GM19240 (cell line): ENCODE data around the gene FAM234B.
"Not testable (repeated sequence)": the region's sequence is repeated elsewhere in the genome, so short reads cannot be mapped to it uniquely, and the experiment has no call there.

Experiments
- DNase-seq: peaks from one replicate; pipeline ENCODE4 v3.0.0; 2011; ENCODE audit warnings: low spot score; ENCODE audit not compliant: insufficient read length

FAM234B gene

DNA sequence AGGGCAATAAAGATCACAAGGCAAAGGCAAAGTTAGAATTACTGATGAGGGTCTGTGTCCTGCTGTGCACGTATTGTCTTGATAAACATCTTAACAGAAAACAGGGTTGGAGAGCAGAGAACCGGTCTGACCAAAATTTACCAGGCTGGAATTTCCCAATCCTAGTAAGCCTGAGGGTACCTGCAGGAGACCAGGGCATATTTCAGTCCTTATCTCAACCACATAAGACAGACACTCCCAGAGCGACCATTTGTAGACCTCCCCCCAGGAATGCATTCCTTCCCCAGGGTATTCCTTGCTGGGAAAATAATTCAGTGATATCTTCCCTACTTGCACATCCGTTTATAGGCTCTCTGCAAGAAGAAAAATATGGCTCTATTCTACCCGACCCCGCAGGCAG lies 9.4 kb downstream of the FAM234B start:
- DNase-seq = not testable (repeated sequence)

DNA sequence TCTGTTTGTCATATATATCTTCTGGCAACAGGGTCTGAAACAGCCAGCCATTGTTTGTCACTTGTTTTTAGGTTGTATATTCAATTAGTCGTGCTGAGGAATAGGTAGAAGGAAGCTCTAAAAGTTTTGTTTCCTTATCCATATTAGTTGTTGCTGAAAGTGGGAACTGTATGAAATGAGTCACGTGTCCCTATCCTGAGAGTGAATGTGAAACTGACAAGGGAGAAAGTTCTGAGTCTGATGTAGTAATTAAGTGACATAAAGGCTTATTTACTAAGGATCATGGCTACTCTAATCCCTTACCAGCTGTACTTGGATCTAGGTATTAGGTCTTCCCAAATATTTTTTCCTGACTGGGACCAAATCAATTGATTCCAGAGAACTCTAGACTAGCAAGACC lies 16.4 kb downstream of the FAM234B start:
- DNase-seq = no peak

DNA sequence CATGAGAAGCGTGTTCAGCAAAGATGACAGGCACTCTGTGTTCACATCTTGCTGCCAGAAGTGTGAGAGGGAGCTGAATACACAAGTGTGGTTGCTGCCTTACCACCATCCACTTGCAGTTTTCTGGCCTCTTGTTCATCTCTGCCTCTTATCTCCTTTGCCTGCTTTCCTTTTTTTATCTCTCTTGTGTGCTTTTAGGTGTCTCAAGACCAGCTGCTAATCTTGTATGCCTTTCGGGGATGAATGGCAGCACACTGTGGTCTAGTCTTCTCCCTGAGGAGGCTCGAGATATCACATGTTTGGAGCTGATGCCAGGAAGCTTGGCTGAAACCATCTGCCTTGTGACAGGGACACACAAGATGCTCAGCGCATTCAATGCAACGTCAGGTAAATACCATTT lies 17.2 kb downstream of the FAM234B start:
- DNase-seq = no peak

DNA sequence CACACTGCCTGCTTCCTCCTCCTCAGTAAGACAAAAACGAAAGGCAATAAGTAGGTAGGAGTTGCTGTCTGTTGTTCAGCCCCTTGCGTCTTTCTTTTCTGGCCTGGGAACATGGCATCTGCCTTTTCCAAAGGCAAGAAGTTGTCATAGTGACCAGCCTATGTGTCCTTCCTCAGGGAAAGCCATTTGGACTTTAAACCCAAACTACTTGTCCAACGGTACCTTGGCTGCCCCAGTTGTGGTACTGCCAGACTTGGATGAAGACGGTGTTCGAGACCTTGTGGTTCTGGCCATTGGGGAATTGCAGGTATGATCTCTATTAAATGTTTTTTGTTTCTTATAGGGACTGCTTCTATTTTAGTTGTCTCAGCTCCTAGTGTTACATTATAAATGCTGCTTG lies 18.5 kb downstream of the FAM234B start:
- DNase-seq = no peak

DNA sequence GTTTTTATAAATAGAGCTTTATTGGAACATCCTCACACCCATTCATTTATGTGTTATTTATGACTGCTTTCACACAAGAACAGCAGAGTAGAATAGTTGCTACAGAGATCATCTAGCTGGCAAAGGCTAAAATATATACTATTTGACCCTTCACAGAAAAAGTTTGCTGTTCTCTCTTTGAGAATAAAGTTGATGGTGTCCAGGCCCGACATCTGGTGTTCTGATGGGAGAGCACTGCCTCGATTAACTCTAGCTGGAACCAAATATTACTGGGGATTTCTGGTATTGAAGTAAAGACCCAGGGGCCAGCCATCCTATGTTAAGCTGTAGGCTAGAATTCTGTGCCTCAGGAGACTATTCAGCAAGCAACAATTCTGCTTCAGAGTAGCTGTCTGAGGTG lies 21.8 kb downstream of the FAM234B start:
- no peak for DNase-seq

DNA sequence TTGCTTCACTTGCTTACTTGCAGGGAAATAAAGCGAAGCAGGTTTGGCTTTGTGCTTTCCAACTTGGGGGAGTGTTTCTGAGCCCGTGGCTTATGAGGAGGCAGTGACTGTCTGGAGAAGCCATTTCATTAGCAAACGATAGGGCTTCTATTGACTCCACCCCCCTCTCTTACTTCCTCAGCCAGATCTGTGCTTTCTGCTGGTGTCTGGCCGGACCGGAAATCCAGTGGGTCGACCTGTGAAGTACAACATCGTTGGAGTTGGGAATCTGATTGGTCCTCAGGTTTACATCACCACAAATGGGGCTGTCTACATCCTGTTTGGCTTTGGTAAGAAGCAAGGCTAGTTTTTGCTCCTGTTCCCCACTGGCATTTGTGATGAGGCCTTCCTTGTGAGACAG lies 22.3 kb downstream of the FAM234B start:
- no peak for DNase-seq

DNA sequence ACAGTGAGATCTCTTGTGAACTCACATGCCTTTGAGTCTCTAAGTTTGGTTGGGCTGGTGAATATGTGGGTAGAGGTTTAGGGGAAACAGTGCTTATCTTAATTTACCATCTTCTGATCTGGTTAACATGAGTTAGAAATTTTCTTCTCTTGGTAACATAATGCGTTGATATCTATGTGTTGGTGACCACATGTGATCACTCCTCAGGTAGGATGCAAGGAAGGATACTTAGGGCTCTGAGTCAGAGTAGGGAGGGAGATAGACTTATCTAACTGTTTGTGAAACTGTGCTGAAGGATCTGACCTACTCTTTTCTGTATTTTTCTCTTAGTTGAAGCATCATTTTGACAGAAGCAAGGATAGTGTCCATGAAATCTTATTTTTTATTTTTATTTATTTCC lies 23.1 kb downstream of the FAM234B start:
- DNase-seq = no peak

DNA sequence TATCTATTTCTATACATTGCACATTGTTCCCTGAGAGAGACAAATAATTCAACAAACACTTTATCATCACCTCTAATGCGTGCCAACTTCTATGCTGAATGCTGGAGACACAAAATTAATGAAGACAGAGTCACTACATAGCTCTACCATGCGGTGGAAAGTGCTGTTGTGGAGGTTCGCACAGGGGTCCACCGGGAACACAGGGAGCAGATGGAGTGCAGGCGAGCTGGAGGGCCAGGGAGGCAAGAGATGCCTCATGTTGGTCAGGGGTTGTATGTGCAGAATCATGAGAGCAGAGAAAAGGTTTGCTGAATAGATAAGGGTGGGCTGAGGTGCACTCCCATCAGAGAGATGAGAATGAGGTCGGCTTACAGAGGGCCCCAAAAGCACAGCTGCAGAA lies 25.2 kb downstream of the FAM234B start:
- DNase-seq = no peak

DNA sequence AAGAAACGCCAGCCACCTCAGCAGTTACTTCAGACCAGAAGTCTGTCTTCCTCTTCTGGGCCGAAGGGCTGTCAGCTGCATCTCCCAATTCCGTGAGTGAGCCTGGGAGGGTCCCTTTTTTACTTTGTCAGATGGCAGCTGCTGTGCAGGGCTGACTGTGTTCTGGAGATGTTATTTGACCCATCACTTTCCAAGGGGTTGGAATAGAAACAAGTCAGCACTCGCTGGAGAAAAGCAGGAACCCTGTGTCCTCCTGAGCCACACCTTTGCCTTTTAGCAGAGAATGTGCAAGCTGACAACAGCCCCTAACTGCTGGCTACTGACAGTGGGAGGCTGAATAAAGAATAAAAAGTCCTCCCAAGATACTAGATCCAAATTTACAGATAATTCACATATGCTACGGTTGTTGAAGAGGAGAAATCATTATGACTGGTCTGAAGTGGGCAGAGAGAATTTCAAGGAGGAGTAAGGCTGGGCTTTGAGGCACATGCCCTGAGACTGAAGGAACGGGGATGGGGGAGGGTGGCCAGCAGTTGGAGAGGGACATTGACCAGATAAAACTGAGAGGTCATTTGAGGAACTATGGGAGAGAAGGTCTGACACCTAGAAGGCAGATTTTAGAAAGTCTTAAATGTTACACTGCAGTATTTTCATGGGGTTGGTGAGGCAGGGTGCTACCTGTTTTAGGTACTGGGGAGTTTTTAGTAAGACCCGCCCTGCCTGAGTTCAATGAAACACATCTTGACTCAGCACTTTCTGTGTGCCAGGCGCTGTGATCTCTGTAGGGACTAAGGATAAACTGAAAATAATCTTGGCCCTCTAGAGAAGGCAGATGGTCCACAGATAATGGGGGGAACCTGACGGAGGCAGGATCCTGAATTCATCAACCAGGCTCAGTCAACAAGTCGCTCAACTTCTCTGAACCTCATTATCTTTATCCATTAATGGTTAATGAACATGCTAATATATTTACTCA lies 27.4 kb downstream of the FAM234B start:
- DNase-seq = no peak

DNA sequence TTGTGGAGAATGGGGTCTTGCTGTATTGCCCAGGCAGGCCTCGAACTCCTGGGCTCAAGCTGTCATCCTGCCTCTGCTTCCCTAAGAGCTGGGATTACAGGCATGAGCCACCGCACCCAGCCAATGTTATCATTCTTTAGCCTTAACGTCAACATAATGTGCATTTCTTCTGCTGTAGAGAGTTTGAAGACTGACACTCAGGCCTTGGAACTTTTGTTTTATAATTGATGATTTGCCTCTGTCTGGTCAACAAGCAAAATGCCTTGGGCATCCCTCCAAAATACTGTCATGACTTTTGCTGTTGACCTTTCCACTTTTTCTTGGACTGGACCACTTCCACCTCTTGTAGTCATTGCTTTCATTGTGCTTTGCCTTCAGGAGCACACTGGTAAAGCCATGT lies 29.0 kb downstream of the FAM234B start:
- DNase-seq = no peak

DNA sequence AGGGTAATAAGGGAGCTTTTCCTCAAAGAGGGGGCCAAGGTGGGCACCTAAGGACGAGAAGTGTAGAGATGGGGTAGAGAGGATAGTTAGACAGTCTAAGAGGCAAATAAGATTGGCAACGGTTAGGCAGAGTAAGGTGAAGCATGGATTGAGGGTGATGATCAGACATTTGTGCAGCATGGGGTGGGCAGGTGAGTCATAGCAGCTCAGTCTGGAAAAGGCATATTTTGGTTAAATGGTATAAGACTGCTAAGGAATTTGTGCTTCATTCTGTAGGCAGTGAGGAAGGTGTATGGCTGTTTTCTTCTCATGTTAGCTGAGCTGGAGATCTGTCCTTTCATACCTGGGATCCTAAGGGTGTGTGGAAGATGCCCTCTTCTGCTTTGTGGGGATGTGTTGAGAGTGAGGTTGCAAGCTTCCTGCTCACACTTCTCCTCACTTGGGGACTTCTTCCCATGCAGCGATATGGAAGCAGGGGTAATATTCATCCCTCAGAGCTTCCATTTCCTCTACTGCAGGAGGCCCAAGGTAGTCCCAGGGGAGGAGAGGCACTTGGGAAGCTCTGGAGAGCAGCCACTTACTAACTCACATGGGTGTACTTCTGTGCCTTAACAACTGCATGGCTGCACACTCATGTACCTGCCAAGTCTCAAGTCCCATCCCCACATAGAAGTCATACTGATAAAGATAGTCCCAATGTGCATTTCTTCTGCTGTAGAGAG lies 30.4 kb downstream of the FAM234B start:
- no peak for DNase-seq

DNA sequence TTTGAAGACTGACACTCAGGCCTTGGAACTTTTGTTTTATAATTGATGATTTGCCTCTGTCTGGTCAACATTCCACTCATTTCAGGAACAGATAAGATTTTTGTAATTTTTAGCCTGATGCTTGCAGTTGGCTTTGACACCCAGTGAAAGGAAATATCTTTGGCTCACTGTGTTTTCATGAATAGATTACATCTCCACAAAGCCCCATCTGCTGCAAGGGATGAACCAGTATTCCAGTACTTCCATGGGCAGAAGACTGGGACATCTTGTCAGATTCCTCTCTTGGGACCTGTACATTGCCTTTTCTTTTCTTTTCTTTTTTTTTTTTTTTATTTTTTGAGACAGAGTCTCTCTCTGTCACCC lies 30.9 kb downstream of the FAM234B start:
- no peak for DNase-seq

DNA sequence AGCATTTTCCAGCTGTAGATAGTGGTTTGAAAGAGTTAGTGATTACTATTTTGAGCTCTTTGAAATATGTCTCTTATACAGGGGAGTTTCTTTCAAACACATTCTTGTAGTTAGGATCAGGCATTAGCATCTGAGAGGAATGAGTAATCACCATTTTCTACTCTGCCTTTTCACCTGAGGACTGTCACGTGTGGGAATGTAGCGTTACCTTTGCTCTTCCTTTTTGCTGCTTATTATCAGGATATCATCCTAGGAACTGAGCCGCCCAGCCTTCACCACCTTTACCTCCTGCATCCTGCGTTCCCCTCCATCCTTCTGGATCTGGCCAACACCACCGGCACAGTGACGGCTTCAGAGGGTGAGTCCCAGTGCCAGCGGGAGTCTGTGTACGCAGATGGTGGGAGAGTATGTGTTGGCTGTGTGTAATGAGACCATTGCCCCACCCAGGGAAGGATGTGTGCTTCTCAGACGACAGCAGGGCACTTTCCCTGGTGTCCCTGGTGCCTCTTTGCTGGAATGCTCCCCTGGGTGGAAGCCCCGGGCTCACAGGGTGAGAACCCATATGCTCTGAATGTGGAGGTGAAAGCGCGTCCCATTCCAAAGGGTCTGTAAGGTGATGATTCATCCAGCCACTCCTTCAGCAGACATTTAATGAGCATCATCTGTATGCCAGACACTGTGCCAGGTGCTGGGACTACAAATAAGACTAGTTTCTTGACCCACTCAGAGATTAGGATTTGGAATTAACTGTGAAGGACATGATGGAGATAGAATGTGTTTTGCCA lies 31.8 kb downstream of the FAM234B start:
- no peak for DNase-seq

DNA sequence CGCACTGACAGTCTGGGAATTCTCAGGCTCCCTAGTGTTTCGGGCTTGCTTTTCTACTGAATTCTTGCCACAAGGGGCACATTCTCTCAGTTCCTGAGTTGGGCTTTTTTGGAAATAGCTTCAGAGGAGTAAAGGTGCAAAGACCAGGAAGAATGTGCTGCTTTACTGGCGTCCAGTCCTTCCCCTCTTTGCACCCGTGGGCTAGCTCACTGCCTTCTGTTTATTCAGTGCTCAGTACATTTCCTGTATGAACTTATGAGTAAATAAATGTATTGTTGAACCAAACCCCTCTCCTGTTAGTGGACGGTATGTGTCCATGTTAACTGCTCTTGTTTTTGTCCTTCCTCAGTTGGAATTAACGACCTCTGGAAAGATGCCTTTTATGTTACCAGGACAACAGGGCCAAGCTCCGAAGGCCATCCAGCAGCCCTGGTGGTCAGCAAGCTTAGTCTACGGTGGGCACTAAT lies 35.3 kb downstream of the FAM234B start:
- no peak for DNase-seq

DNA sequence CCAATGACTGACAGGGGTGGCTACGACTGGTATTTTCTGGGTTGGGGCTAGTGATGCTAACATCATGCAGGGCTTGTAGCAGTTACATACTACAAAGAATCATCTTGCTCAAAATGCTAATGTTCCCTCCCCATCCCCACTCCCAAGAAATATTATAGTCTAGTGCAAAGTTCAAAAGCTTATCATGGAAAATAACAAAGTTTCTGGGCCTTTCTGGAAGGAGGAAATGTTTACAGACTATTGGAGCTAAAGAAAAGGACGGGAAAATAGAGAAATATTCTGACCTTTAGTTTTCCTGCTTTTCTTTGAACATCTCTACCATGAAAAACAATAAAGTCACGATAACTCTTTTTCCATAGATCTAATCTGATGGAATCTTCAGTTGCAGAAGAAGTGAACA lies 36.1 kb downstream of the FAM234B start:
- DNase-seq = no peak

DNA sequence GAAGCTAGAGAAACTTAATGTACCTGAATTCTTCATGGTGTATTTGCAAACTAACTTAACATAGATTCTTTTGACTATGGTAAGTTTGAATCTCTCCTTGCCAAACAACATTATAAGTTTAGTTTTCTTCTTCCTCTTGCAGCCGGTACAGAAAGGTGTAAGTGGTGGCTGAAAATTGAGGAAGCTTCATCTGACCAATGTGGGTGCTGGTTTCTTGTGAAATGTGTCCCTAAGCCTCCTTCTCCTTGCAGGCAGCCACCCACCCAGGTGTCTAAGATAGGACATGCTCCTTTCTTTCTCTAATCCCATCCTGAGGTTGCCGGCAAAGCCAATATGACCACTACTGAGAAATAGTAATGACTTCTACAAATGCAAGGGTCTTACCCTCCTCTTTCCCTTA lies 38.7 kb downstream of the FAM234B start:
- DNase-seq = no peak

DNA sequence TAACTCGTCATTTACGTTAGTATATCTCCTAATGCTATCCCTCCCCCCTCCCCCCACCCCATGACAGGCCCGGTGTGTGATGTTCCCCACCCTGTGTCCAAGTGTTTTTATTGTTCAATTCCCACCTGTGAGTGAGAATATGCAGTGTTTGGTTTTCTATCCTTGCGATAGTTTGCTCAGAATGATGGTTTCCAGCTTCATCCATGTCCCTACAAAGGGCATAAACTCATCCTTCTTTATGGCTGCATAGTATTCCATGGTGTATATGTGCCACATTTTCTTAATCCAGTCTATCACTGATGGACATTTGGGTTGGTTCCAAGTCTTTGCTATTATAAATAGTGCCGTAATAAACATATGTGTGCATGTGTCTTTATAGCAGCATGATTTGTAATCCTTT lies 39.5 kb downstream of the FAM234B start:
- not testable (repeated sequence) for DNase-seq

DNA sequence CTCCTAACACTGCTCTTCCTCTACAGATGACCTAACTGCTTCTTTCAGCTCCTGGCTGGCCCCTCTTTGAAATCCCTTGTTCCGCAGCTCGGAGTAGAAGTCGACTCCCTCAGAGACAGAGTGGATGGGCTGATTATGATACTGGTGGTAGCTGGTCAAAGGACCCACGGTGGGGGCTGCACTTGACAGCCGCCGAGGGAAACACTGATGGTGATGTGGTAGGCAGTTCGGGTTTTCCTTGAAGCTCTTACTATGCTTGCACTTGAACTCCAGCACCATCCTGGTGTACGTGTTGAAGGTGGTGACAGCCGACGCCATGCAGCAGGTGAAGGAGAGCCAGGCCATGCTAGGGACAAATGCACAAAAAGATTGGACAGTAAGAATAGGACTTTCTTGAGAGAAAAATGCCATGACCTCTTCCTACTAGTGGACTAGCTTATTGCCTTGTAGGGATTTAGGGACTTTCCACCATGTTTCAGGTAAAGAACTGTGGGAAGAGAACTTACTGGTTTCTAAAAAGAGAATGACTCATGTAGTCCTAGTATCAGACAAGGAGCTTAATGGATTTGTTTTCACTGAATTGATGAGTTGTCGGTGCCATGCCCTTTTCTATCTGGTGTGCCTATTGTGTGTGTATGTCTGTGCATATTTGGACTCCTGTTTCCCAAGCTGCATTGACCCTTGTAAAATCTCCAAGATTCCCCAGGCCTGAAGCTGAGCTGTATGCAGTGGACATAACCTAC lies 40.9 kb downstream of the FAM234B start:
- DNase-seq = no peak

DNA sequence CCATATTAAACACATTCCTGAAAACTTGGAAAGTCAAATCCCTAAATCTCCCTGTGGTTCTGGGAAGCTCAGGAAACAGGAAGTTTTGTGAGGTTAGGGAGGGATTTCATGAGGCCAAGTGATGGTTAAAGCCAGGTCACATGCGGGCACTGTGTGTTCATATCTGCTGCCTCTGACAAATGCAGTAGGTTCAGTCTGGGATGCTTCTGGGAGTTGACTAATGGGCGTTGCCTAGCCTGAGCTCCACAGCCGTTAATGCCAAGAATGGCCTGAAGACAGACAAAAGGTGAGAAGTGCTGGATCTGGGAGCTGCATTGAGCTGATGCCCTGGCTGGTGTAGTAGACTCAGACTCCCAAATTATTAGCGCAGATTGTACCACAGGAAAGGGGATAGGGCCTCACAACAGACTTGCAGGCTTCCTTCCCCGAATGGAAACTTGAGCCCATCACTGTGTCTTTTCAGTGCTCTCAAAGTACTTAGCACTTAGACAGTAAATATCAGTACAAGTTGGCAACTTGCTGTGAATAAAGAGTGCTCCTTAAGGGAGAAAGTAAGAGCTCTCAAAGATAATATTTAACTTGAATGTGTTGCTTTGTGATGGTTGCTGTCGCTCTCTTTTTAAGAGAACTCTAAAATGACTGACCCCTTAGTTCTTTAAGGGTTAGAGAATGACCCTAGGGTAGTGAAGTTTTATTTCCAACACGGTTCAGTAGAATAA lies 41.9 kb downstream of the FAM234B start:
- DNase-seq = no peak

DNA sequence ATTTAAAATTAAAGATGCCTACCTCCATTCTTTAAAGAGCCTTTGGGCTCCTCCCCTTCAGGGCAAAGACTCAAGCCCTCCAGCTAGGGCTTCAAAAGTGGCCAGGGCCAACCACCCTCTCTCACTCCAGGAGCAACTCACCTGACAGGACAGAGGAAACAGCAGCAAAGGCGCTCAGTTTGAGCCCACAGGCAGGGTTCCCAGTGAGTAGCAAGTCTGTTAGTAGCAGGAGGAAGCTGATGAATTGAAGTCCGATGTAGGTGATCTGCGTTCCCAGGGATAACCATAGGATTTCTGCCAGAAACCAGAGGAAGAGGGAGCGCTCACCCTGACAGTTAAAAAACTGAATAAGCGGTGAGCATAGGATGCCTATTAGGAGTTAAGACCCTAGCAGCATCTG lies 43.6 kb downstream of the FAM234B start:
- no peak for DNase-seq
